ENCODE data around the gene ITSN1. TPM values are rescaled to one million over a fixed set of nuclear protein-coding genes. Genes with fewer than 3 reads are reported as not detected.

ITSN1 gene
- total RNA-seq, 4 donors from 2014 or later: 50.4 to 208 (median 96.7) TPM

DNA sequence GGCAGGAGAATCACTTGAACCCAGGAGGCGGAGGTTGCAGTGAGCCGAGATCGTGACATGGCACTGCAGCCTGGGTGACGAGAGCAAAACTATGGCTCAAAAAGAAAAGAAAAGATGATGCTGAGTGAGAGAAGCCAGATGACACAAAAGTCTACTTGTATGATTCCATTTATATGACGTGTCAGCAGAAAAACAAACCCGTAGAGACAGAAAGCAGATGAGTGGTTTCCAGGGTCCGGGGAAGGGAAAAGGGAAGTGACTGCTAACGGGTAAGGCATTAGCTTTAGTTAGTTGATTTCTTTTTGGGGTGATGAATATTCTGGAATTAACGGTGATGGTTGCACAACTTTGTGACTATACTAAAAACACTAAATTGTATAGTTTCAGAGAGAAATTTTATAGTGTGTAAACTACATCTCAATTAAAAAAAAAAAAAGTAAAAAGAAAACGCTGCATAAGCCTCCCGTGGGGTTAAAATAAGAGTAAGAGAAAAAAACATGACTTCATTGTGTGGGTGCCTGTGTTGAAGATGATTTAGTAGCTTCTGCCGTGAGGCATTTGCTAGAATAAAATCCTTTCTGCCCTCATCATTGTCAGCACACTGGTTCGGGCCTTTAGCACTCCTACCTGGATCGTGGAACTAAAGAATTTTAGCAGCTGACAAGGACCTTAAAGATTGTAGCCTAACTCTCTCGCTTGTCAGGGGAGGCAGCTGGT, 298.0 kb downstream of the ITSN1 start:
- Histone ChIP-seq H3K27me3 (no peaks in the 10 kb centered on the region), H3K4me3 (no peak overlapping the region), H3K4me1 (peaks cover 0 to 9% (median 0%) of the 10 kb centered on the region in 4 donors), H3K36me3 (no peaks in the 10 kb centered on the region), H3K27ac (no peak overlapping the region), H3K9me3 (no peaks in the 10 kb centered on the region)
- TF ChIP-seq, protein P1, sequence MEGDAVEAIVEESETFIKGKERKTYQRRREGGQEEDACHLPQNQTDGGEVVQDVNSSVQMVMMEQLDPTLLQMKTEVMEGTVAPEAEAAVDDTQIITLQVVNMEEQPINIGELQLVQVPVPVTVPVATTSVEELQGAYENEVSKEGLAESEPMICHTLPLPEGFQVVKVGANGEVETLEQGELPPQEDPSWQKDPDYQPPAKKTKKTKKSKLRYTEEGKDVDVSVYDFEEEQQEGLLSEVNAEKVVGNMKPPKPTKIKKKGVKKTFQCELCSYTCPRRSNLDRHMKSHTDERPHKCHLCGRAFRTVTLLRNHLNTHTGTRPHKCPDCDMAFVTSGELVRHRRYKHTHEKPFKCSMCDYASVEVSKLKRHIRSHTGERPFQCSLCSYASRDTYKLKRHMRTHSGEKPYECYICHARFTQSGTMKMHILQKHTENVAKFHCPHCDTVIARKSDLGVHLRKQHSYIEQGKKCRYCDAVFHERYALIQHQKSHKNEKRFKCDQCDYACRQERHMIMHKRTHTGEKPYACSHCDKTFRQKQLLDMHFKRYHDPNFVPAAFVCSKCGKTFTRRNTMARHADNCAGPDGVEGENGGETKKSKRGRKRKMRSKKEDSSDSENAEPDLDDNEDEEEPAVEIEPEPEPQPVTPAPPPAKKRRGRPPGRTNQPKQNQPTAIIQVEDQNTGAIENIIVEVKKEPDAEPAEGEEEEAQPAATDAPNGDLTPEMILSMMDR (IDR thresholded peaks at IDR 0.05): no peak
- TF ChIP-seq POLR2A (IDR thresholded peaks at IDR 0.05) (no peak), EP300 (IDR thresholded peaks at IDR 0.05) (no peak)
- 70 to 74% methylated on average over 15 of the region's 15 CpGs for WGBS, 2 donors
- no peak for DNase-seq (ENCODE audit: low spot score in 2 of 2)

DNA sequence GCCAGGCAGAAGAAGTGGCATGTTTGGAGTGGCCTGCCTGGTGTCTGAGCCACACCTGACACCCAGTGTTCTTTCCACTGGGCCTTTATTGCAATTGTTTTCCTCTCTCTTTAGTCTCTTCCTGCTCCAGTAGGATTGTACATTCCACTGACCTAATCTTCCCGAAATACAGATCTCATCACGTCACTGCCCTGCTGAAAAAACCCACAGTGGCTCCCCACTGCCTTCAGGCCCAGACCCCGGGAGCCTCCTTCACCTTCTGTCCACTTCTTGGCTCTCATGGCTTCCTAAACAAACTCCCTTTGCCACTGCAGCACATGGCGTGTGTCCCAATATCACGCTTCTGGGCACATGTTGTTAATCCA, 298.6 kb downstream of the ITSN1 start:
- H3K4me1 ChIP-seq: peaks cover 0 to 7% (median 0%) of the 10 kb centered on the region in 4 donors
- TF ChIP-seq EP300 (IDR thresholded peaks at IDR 0.05): no peak
- TF ChIP-seq, protein P1 (IDR thresholded peaks at IDR 0.05): no peak
- TF ChIP-seq POLR2A (IDR thresholded peaks at IDR 0.05): no peak
- no peak for DNase-seq (ENCODE audit: low spot score in 2 of 2)
- H3K27me3 ChIP-seq: no peaks in the 10 kb centered on the region
- no peak overlapping the region for H3K27ac ChIP-seq
- H3K4me3 ChIP-seq: no peak overlapping the region
- no peaks in the 10 kb centered on the region for H3K9me3 ChIP-seq
- H3K36me3 ChIP-seq: no peaks in the 10 kb centered on the region
- 67 to 75% methylated on average over 5 of the region's 5 CpGs for WGBS, 2 donors

DNA sequence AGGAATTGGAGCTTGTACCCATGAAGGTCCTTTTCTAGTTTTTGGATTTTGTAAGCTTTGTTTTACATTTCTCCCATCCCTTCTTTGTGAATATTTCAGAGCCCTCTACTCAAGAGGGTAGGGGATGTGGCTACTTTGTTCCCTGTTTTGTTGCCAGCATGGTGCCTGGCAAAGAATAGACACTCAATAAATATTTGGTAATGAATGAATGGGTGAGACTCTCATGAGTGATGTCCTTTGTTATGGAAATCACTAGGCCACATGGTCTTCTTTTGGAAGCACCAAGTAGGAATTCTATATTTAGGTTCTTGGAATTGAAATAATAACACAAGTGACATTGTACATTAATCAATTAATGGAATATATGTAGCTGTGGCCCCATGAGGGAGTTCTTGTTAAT, 300.1 kb downstream of the ITSN1 start:
- Histone ChIP-seq H3K27ac (no peak overlapping the region), H3K4me3 (no peak overlapping the region), H3K36me3 (no peaks in the 10 kb centered on the region), H3K4me1 (peaks cover 0 to 9% (median 5%) of the 10 kb centered on the region in 4 donors), H3K27me3 (no peaks in the 10 kb centered on the region), H3K9me3 (no peaks in the 10 kb centered on the region)
- TF ChIP-seq, protein P1 (IDR thresholded peaks at IDR 0.05): no peak
- TF ChIP-seq EP300 (IDR thresholded peaks at IDR 0.05) (no peak), POLR2A (IDR thresholded peaks at IDR 0.05) (no peak)
- DNase-seq (ENCODE audit: low spot score in 2 of 2): no peak

DNA sequence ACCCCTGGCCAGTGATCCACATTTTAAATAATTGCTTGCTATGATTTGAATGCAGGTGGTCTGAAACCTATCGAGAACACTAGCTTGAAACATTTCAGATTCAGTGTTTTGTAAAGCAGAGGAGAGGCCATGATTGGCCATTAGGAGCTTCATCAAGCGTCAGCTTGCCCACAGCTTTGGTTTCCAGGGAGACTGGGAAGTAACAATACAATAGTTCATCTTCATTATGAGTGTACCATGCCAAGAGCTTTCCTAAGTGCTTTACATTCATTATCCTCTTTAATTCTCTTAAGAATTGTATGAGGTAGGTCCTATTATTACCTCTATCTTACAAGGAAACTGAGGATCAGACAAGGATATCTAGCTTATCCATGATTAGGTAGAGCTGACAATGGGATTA, 301.0 kb downstream of the ITSN1 start:
- Histone ChIP-seq H3K27ac (no peak overlapping the region), H3K4me1 (peaks cover 0 to 18% (median 12%) of the 10 kb centered on the region in 4 donors), H3K27me3 (no peaks in the 10 kb centered on the region), H3K36me3 (no peaks in the 10 kb centered on the region), H3K9me3 (no peaks in the 10 kb centered on the region), H3K4me3 (no peak overlapping the region)
- TF ChIP-seq EP300 (IDR thresholded peaks at IDR 0.05) (no peak), POLR2A (IDR thresholded peaks at IDR 0.05) (no peak)
- TF ChIP-seq, protein P1 (IDR thresholded peaks at IDR 0.05): no peak
- no peak for DNase-seq (ENCODE audit: low spot score in 2 of 2)
- WGBS, 2 donors: 79 to 89% methylated on average over 2 of the region's 2 CpGs

DNA sequence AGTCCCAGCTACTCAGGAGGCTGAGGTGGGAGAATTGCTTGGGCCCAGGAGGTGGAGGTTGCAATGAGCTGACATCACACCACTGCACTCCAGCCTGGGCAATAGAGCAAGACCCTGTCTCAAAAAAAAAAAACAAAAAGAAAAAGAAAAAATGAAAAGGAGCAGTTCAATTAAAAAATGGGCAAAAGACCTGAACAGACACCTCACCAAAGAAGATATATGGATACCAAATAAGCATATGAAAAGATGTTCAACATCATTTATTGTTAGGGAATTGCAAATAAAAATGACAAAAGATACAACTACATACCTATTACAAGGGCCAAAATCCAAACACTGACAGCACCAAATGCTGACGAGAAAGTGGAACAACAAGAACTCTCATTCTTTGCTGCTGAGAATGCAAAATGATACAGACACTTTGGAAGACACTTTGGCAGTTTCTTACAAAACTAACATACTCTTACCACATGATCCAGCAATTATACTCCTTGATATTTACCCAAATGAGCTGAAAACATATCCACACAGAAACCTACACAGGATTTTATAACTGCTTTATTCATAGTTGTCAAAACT, 302.0 kb downstream of the ITSN1 start:
- Histone ChIP-seq H3K4me1 (peaks cover 0 to 25% (median 20%) of the 10 kb centered on the region in 4 donors), H3K27ac (no peak overlapping the region), H3K27me3 (no peaks in the 10 kb centered on the region), H3K9me3 (no peaks in the 10 kb centered on the region), H3K36me3 (no peaks in the 10 kb centered on the region), H3K4me3 (no peak overlapping the region)
- no peak for DNase-seq (ENCODE audit: low spot score in 2 of 2)
- WGBS, 2 donors: 87 to 97% methylated on average over 1 of the region's 1 CpG
- TF ChIP-seq POLR2A (IDR thresholded peaks at IDR 0.05) (no peak), EP300 (IDR thresholded peaks at IDR 0.05) (no peak)
- TF ChIP-seq, protein P1 (IDR thresholded peaks at IDR 0.05): no peak

Data from tibial nerve (tissue), 4 donors.